GM12878 (cell line): ENCODE measurements around the gene KRT31. TPM values are rescaled to one million over a fixed set of nuclear protein-coding genes. Genes with fewer than 3 reads are reported as not detected.

ENCODE experiments used
- ATAC-seq: fragments of 200-7000 bp; cut with Tn5 transposase; 3 replicates; pipeline ENCODE4 v1.9.1; 2020; ENCODE audit warnings: mild to moderate bottlenecking, moderate library complexity
- BruUV-seq: library from RNA; stranded (reverse); fragments of 400-500 nt; replicated peaks from 2 replicates; lab custom pipeline; 2021; lab: Mats Ljungman, UMichigan
- CTCF ChIA-PET: fragments of 300-600 bp; sonication (Branson Sonifier 250); formaldehyde crosslinking; extraction: SDS; loops from one replicate; lab custom pipeline; 2021; ENCODE audit warnings: inconsistent platforms; lab: Yijun Ruan, JAX
- POLR2A ChIA-PET: fragments of 350-600 bp; formaldehyde crosslinking; extraction: SDS; loops from one replicate; lab custom pipeline; 2021; ENCODE audit warnings: inconsistent platforms; lab: Charles Lee
- RAD21 ChIA-PET: fragments of 300-600 bp; sonication (Branson Sonifier 250); formaldehyde crosslinking; loops from one replicate; lab custom pipeline; 2023; ENCODE audit warnings: antibody characterized with exemption; ENCODE audit not compliant: unreplicated experiment; lab: Charles Lee
- SMC1A ChIA-PET: fragments of 300-600 bp; sonication (Branson Sonifier 250); formaldehyde crosslinking; loops from one replicate; lab custom pipeline; 2023; ENCODE audit not compliant: unreplicated experiment, uncharacterized antibody; lab: Charles Lee
- DNase-seq: peaks from one replicate; pipeline ENCODE4 v3.0.0-alpha.2; 2011; ENCODE audit warnings: low read depth, low spot score
- FAIRE-seq: peaks from 3 replicates; lab custom pipeline; 2011; peaks lifted over from hg19 to GRCh38; lab: Jason Lieb, UNC
- H2AFZ ChIP-seq: 2 replicates; pipeline ENCODE4 v1.6.0; 2011; ENCODE audit warnings: low read depth, low read length, control low read depth; ENCODE audit not compliant: control insufficient read depth
- H3K27ac ChIP-seq: 2 replicates; pipeline ENCODE4 v1.5.1; 2011; ENCODE audit warnings: control low read depth; ENCODE audit not compliant: control insufficient read depth, insufficient read depth
- H3K27me3 ChIP-seq, 2 experiments: replicated peaks in 1 of 2; 2 replicates each; pipeline versions ENCODE4 v1.6.0 to v1.6.1; 2011; ENCODE audit warnings: low read length in 1 of 2; ENCODE audit not compliant: control insufficient read depth in 2 of 2, insufficient read depth in 2 of 2
- H3K36me3 ChIP-seq, 2 experiments: 2 replicates each; pipeline ENCODE4 v1.5.1; 2011; ENCODE audit warnings: low read length in 1 of 2; ENCODE audit not compliant: control insufficient read depth in 2 of 2, insufficient read depth in 2 of 2
- H3K4me1 ChIP-seq: 2 replicates; pipeline ENCODE4 v1.6.1; 2011; ENCODE audit warnings: mild to moderate bottlenecking, low read length, moderate library complexity, mixed read lengths; ENCODE audit not compliant: control insufficient read depth, insufficient read depth
- H3K4me2 ChIP-seq: 2 replicates; pipeline ENCODE4 v1.6.0; 2011; ENCODE audit warnings: control low read depth; ENCODE audit not compliant: control insufficient read depth, insufficient read depth
- H3K4me3 ChIP-seq: fragments of 200-600 bp; sonication (generic); 2 replicates; pipeline ENCODE4 v1.5.1; 2016
- H3K79me2 ChIP-seq: 2 replicates; pipeline ENCODE4 v1.6.0; 2011; ENCODE audit warnings: low read length; ENCODE audit not compliant: control insufficient read depth, insufficient read depth
- H3K9ac ChIP-seq: 2 replicates; pipeline ENCODE4 v1.8.0; 2011; ENCODE audit warnings: low read length, control low read depth, mixed read lengths; ENCODE audit not compliant: control insufficient read depth, insufficient read depth
- H3K9me3 ChIP-seq: replicated peaks from 3 replicates; pipeline ENCODE4 v1.5.1; 2011; ENCODE audit warnings: mild to moderate bottlenecking, low read length; ENCODE audit not compliant: control insufficient read depth, insufficient read depth
- H4K20me1 ChIP-seq: 2 replicates; pipeline ENCODE4 v1.6.0; 2011; ENCODE audit not compliant: control insufficient read depth, insufficient read depth
- ATF3 ChIP-seq: IDR thresholded peaks from 2 replicates; pipeline ENCODE4 v1.6.1; 2011; ENCODE audit warnings: low read depth, mild to moderate bottlenecking, low read length, moderate library complexity, borderline replicate concordance; ENCODE audit errors: extremely low read depth
- BMI1 ChIP-seq: fragments of 450-650 bp; IDR thresholded peaks from 2 replicates; pipeline ENCODE4 v1.6.1; 2016; ENCODE audit warnings: mild to moderate bottlenecking, moderate library complexity, borderline replicate concordance
- CHD4 ChIP-seq: fragments of 200-600 bp; sonication (generic); IDR thresholded peaks from 2 replicates; pipeline ENCODE4 v1.6.1; 2016; ENCODE audit warnings: mild to moderate bottlenecking
- DPF2 ChIP-seq: fragments of 450-650 bp; IDR thresholded peaks from 2 replicates; pipeline ENCODE4 v1.6.1; 2017; ENCODE audit warnings: mild to moderate bottlenecking
- FOXM1 ChIP-seq: IDR thresholded peaks from 2 replicates; pipeline ENCODE4 v1.6.1; 2012; ENCODE audit warnings: low read depth, mild to moderate bottlenecking, inconsistent platforms, low read length, moderate library complexity
- HDAC2 ChIP-seq: fragments of 200-600 bp; sonication (generic); IDR thresholded peaks from 2 replicates; pipeline ENCODE4 v1.6.1; 2017
- IRF4 ChIP-seq: IDR thresholded peaks from 2 replicates; pipeline ENCODE4 v1.6.1; 2011; ENCODE audit warnings: low read depth, low read length
- KAT2A ChIP-seq: conservative IDR thresholded peaks from 2 replicates; pipeline ENCODE4 v1.6.1; 2011; ENCODE audit warnings: low read depth, low read length; ENCODE audit not compliant: control insufficient read depth
- KDM1A ChIP-seq: fragments of 200-600 bp; sonication (generic); IDR thresholded peaks from 2 replicates; pipeline ENCODE4 v1.6.1; 2016; ENCODE audit warnings: borderline replicate concordance
- KLF5 ChIP-seq: fragments of 450-650 bp; IDR thresholded peaks from 2 replicates; pipeline ENCODE4 v1.6.1; 2014; ENCODE audit warnings: mild to moderate bottlenecking; ENCODE audit not compliant: partially characterized antibody
- MTA3 ChIP-seq: IDR thresholded peaks from 2 replicates; pipeline ENCODE4 v1.6.1; 2012; ENCODE audit warnings: low read length, inconsistent platforms, borderline replicate concordance
- RELA ChIP-seq: fragments of 450-650 bp; IDR thresholded peaks from 2 replicates; pipeline ENCODE4 v1.8.0; 2014; ENCODE audit warnings: borderline replicate concordance; ENCODE audit not compliant: partially characterized antibody
- WRNIP1 ChIP-seq: IDR thresholded peaks from 2 replicates; pipeline ENCODE4 v1.6.1; 2011; ENCODE audit warnings: low read depth, low read length, improper control_type of control experiment, borderline replicate concordance
- ZBTB40 ChIP-seq: fragments of 450-650 bp; IDR thresholded peaks from 2 replicates; pipeline ENCODE4 v1.6.1; 2016; ENCODE audit warnings: mild to moderate bottlenecking, moderate library complexity, borderline replicate concordance
- WGBS: methylation state at CpG from one replicate; pipeline ENCODE4 v1.1.6; 2016; ENCODE audit warnings: low lambda C conversion rate; ENCODE audit not compliant: insufficient replicate concordance, insufficient coverage; ENCODE audit errors: missing lambda C conversion rate; 5-methylcytosine and 5-hydroxymethylcytosine counted together
- in situ Hi-C: fragments of 300-500 bp; cut with MboI; formaldehyde crosslinking; loops from 9 replicates; pipeline ENCODE4 v1.14.3; 2018; ENCODE audit warnings: mixed read lengths
- intact Hi-C: fragments of 100-400 bp; cut with micrococcal nuclease; formaldehyde crosslinking; loops from one replicate; pipeline ENCODE4 v1.14.2; 2022; ENCODE audit not compliant: unreplicated experiment
- polyA plus RNA-seq, 11 experiments: library from polyadenylated mRNA; depleted of rRNA in 4 of 11; unstranded in 6 of 11; stranded (reverse) in 5 of 11; fragments of >200 nt; fragmentation: Nextera tagmentation in 4 of 11; fragmentation: Illumina TruSeq in 1 of 11; extraction: Ambion mirVana in 4 of 11; extraction: Trizol in 1 of 11; gene quantifications; 1 replicate in 1 of 11; 2 replicates in 10 of 11; pipeline versions ENCODE4 v1.2.1 to v1.2.3, GENCODE V29; 2011 to 2016; ENCODE audit warnings: inconsistent platforms in 2 of 11, missing spikeins in 2 of 11, low read depth in 1 of 11
- total RNA-seq, 4 experiments: library from RNA; depleted of rRNA in 3 of 4; stranded (reverse); fragments of >200 nt in 3 of 4; fragmentation: Illumina TruSeq in 1 of 4; extraction: Trizol in 1 of 4; gene quantifications; 2 replicates each; pipeline versions ENCODE4 v1.2.1 to v1.2.3, GENCODE V29; 2013 to 2021
- TF ChIP-seq, protein P1 (sequence below): fragments of 450-650 bp; IDR thresholded peaks from 2 replicates; pipeline ENCODE4 v1.6.1; 2018; ENCODE audit warnings: borderline replicate concordance, mild to moderate bottlenecking; ENCODE audit not compliant: partially characterized antibody
- TF ChIP-seq, protein P2 (sequence below): IDR thresholded peaks from 2 replicates; pipeline ENCODE4 v1.6.1; 2012; ENCODE audit warnings: low read depth, low read length, improper control_type of control experiment

Gene KRT31
- total and polyA plus RNA-seq, 10 of the 15 experiments (the other 5 are each of a cell fraction or from before 2014, with no cell fraction given), result not detected

GRCh38 chr17:41439375-41439774 lies 42.0 kb upstream of the KRT31 start:
- in situ Hi-C loops, result no loop called here
- Histone ChIP-seq H3K79me2 (no peaks in the 10 kb centered on the region), H3K36me3 (no peaks in the 10 kb centered on the region), H2AFZ (no peak overlapping the region), H3K4me1 (no peaks in the 10 kb centered on the region), H3K27ac (no peak overlapping the region), H3K9ac (no peak overlapping the region), H3K4me3 (no peak overlapping the region), H3K4me2 (no peak overlapping the region), H3K27me3 (peaks cover 2 to 6% of the 10 kb centered on the region in 2 experiments; a peak in 3 of 4 replicates), H4K20me1 (no peaks in the 10 kb centered on the region), H3K9me3 (no peaks in the 10 kb centered on the region)
- 23% methylated on average over 5 of the region's 5 CpGs for WGBS
- FAIRE-seq, result no peak
- BruUV-seq, result no TSS peak
- RAD21 ChIA-PET, result no interaction called here
- no peak for ATAC-seq
- no peak for DNase-seq
- CTCF ChIA-PET, result no interaction called here
- SMC1A ChIA-PET, result no interaction called here
- POLR2A ChIA-PET, result no interaction called here
- intact Hi-C loops, result no loop called here
- TF ChIP-seq CHD4, result no peak
- TF ChIP-seq, protein P1, sequence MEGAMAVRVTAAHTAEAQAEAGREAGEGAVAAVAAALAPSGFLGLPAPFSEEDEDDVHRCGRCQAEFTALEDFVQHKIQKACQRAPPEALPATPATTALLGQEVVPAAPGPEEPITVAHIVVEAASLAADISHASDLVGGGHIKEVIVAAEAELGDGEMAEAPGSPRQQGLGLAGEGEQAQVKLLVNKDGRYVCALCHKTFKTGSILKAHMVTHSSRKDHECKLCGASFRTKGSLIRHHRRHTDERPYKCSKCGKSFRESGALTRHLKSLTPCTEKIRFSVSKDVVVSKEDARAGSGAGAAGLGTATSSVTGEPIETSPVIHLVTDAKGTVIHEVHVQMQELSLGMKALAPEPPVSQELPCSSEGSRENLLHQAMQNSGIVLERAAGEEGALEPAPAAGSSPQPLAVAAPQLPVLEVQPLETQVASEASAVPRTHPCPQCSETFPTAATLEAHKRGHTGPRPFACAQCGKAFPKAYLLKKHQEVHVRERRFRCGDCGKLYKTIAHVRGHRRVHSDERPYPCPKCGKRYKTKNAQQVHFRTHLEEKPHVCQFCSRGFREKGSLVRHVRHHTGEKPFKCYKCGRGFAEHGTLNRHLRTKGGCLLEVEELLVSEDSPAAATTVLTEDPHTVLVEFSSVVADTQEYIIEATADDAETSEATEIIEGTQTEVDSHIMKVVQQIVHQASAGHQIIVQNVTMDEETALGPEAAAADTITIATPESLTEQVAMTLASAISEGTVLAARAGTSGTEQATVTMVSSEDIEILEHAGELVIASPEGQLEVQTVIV, result no peak
- TF ChIP-seq DPF2, result no peak
- no peak for TF ChIP-seq ATF3
- no peak for TF ChIP-seq WRNIP1
- TF ChIP-seq KLF5, result no peak
- TF ChIP-seq BMI1, result no peak
- no peak for TF ChIP-seq MTA3
- TF ChIP-seq, protein P2, sequence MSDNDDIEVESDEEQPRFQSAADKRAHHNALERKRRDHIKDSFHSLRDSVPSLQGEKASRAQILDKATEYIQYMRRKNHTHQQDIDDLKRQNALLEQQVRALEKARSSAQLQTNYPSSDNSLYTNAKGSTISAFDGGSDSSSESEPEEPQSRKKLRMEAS, result no peak
- TF ChIP-seq KAT2A, result no peak
- no peak for TF ChIP-seq IRF4
- TF ChIP-seq HDAC2, result no peak
- TF ChIP-seq RELA, result no peak
- TF ChIP-seq ZBTB40, result no peak
- TF ChIP-seq KDM1A, result no peak
- no peak for TF ChIP-seq FOXM1
